Measurements from ENCODE around the gene CHST11. TPM values are rescaled to one million over a fixed set of nuclear protein-coding genes. Genes with fewer than 3 reads are reported as not detected.

CHST11 gene
- total and polyA plus RNA-seq, 3 donors from 2014 or later: 5.1 to 36.9 (median 23.9) TPM

GRCh38 chr12:104687823-104688573, 231.2 kb downstream of the CHST11 start:
- Histone ChIP-seq H3K4me3 (no peak overlapping the region), H3K36me3 (ENCODE audit: low read depth, missing control alignments) (no peaks in the 10 kb centered on the region), H3K27me3 (no peaks in the 10 kb centered on the region), H3K9me3 (no peaks in the 10 kb centered on the region), H3K27ac (no peak overlapping the region), H3K4me1 (peaks cover 12% of the 10 kb centered on the region)
- no peak for TF ChIP-seq CTCF (IDR thresholded peaks at IDR 0.05)
- intact Hi-C loops (cut with DNase I; ENCODE audit: low total_unique reads): no loop called here
- DNase-seq: no peak
- 91 to 97% methylated on average over 11 of the region's 11 CpGs for WGBS, 2 donors

DNA sequence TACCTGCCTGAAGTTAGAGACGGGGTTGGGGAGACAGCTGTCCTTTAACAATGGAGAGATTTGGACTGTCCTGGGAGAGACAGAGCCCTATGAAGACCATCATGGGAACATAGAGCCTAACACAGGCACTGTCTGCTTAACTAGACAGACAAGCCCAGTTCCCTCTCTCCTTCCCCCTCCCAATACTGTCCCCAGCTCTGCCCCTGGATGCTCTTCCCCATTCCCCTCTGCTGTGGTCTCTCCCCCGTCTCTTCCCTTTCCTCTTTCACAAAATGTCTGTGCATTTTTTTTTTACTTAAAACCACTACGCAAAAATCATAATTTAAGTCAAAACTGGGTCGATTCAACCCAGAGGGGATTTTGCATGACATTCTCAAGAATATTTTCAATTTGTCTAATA, 232.9 kb downstream of the CHST11 start:
- Histone ChIP-seq H3K27ac (no peak overlapping the region), H3K27me3 (no peaks in the 10 kb centered on the region), H3K36me3 (ENCODE audit: low read depth, missing control alignments) (no peaks in the 10 kb centered on the region), H3K9me3 (no peaks in the 10 kb centered on the region), H3K4me1 (peaks cover 5% of the 10 kb centered on the region), H3K4me3 (no peak overlapping the region)
- intact Hi-C loops (cut with DNase I; ENCODE audit: low total_unique reads): no loop called here
- no peak for DNase-seq
- WGBS, 2 donors: 86 to 88% methylated on average over 4 of the region's 4 CpGs
- no peak for TF ChIP-seq CTCF (IDR thresholded peaks at IDR 0.05)
- TF ChIP-seq POLR2A (IDR thresholded peaks at IDR 0.05): no peak

DNA sequence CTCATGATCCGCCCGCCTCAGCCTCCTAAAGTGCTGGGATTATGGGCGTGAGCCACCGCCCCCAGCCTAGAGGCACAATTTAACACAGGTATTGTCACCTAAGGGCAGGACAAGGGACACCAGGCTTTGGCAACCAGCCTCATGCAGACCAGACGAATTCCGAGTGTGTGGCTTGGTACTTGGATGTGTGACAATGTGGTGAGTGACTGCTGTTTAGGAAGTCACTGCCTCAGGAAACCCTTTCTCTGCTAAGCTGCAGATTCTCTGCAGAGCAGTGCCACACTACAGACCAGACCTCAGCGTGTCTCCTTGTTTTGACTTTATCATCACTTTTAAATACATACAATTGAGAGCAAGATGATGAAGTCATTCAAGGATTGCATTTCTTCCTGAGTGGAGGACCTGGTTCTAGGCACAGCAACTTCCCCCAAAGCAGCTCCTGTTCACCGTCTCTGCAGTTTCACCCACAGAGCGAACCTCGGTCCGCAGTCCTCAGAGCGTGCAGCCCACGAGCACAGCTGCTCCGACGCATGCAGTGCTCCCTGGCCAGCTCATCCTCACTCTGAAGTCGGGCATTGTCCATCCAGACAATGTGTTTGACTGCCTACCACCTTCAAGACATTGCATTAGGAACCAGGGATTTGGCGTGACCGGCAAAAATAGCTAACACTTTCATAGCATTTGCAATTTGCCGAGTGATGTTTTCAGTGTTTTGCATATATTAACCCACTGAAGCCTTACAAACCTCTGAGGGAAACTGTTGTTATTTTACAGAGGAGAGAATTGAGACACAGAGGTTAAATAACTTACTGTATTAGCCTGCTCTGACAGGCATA, 235.2 kb downstream of the CHST11 start:
- no peaks in the 10 kb centered on the region for H3K36me3 ChIP-seq (ENCODE audit: low read depth, missing control alignments)
- no peaks in the 10 kb centered on the region for H3K9me3 ChIP-seq
- no peak overlapping the region for H3K27ac ChIP-seq
- H3K4me1 ChIP-seq: peaks cover 7% of the 10 kb centered on the region
- intact Hi-C loops (cut with DNase I; ENCODE audit: low total_unique reads): no loop called here
- TF ChIP-seq CTCF (IDR thresholded peaks at IDR 0.05): no peak
- H3K27me3 ChIP-seq: no peaks in the 10 kb centered on the region
- no peak for DNase-seq
- WGBS, 2 donors: 93 to 94% methylated on average over 19 of the region's 19 CpGs
- H3K4me3 ChIP-seq: no peak overlapping the region

DNA sequence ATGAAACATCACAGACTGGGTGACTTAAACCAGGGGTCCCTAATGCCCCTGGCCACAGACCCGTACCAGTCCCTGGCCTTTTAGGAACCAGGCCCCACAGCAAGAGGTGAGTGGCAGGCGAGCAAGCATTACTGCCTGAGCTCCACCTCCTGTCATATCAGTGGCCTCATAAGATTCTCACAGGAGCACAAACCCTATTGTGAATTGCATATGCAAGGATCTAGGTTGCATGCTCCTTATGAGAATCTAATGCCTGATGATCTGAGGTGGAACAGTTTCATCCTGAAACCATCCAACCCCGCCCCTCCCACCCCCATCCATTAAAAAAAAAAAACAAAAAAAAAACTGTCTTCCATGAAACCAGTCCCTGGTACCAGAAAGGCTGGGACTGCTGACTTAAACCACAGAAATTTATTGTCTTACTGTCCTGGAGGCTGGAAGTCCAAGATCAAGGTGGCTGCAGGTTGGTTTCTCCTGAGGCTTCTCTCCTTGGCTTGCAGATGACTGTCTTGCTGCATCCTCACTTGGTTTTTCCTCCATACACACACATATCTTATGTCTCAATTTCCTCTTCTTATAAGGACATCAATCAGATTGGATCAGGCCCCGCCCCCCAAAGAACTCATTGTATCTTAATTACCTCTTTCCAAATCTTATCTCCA, 235.9 kb downstream of the CHST11 start:
- Histone ChIP-seq H3K36me3 (ENCODE audit: low read depth, missing control alignments) (no peaks in the 10 kb centered on the region), H3K27me3 (no peaks in the 10 kb centered on the region), H3K9me3 (no peaks in the 10 kb centered on the region), H3K27ac (no peak overlapping the region), H3K4me3 (no peak overlapping the region), H3K4me1 (peaks cover 7% of the 10 kb centered on the region)
- intact Hi-C loops (cut with DNase I; ENCODE audit: low total_unique reads): no loop called here
- no peak for TF ChIP-seq CTCF (IDR thresholded peaks at IDR 0.05)
- TF ChIP-seq POLR2A (IDR thresholded peaks at IDR 0.05): no peak
- DNase-seq: no peak
- WGBS, 2 donors: 73 to 100% methylated on average over 4 of the region's 4 CpGs
